ENCODE measurements around the gene MPP3.
A peak's percentile ranks its signal among the peaks of the same experiment; 100 is the strongest.

Gene MPP3

DNA sequence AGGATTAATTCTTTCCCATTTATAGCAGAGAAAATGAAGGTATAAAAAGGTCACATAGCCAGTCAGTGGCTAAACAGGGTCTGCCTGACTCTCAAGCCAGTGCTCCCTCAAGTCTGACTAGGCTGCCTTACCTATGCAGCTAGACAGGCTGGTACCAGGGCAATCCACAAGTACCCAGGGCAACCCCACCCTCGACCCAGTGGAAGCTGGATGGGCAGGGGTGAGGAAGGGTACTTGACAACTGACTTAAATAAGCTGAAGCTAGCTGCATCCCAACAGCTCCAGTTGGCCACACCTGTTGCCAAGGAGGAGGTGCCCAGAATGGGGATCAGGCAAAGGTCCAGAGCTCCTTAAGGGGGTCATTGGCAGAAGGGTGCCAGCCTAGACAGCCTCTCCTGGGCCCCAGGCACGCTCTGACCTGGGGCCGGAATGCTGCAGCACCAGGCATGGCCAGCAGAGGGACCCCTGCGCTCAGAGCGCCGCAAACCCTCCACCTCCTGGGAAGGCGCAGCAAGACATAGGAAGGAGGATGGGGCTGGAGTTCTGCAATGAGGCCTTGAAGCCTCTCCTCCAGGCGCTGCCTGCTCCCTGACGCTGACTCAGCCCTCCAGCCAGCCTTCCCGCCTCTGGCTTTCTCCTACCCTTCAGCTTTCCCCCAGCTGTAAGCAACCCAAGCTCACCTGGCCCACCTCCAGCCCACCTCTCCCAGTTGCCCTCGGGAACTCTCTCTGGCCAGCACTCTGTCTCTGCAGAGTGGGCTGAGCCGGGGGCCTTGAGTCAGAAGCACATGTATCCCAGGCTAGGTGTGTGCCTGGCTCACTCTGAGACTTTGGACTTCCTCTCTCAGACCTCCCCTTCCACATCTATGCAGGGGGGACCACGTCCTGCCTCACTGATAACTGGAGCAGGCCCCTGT is 45.6 kb upstream of the MPP3 start:
- in situ Hi-C loops (cut with MboI; ENCODE audit: low sequenced_read_pairs, unreplicated experiment) = no loop called here
- peak; percentile 90 for DNase-seq (ENCODE audit: low spot score)
- TF ChIP-seq, protein P1, sequence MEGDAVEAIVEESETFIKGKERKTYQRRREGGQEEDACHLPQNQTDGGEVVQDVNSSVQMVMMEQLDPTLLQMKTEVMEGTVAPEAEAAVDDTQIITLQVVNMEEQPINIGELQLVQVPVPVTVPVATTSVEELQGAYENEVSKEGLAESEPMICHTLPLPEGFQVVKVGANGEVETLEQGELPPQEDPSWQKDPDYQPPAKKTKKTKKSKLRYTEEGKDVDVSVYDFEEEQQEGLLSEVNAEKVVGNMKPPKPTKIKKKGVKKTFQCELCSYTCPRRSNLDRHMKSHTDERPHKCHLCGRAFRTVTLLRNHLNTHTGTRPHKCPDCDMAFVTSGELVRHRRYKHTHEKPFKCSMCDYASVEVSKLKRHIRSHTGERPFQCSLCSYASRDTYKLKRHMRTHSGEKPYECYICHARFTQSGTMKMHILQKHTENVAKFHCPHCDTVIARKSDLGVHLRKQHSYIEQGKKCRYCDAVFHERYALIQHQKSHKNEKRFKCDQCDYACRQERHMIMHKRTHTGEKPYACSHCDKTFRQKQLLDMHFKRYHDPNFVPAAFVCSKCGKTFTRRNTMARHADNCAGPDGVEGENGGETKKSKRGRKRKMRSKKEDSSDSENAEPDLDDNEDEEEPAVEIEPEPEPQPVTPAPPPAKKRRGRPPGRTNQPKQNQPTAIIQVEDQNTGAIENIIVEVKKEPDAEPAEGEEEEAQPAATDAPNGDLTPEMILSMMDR (IDR thresholded peaks at IDR 0.05; ENCODE audit: borderline replicate concordance, control extremely low read depth, extremely low read depth, insufficient read depth, missing control alignments) = peak; percentile 98

DNA sequence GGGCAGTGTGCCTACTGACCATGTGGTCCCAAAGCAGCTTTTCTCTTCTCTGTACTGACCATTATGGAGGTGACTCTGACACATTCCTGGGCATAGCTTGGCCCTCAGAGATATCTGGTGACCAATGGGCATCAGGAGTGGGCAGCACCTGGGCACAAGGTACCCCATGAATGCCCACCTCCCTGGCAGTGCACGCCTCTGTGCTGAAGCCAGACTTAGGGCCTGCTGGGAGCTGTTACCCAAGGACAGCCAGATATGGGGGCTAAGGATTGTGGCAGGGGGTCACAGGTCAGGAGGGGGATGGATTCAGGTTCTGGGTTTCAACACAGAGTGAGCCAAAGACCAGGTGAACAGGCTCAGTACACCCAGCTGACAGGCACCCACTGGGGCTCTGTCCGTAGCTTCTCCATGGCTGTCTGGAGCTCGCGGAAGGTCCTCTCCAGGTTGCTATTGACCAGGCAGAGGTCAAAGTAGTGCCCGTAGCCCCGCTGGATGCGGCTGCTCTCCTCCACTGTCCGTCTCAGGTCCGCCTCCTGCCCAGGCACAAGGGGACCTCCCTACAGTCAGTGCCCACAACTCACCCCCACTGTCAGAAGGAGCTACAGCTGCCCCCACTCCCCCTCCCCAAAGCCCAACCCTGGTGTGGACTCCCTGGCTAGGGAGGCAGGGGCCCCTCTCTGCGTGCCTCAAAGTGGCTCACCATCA is 44.7 kb upstream of the MPP3 start:
- in situ Hi-C loops (cut with MboI; ENCODE audit: low sequenced_read_pairs, unreplicated experiment) = no loop called here
- DNase-seq (ENCODE audit: low spot score) = no peak
- TF ChIP-seq, protein P1 (IDR thresholded peaks at IDR 0.05; ENCODE audit: borderline replicate concordance, control extremely low read depth, extremely low read depth, insufficient read depth, missing control alignments) = no peak

DNA sequence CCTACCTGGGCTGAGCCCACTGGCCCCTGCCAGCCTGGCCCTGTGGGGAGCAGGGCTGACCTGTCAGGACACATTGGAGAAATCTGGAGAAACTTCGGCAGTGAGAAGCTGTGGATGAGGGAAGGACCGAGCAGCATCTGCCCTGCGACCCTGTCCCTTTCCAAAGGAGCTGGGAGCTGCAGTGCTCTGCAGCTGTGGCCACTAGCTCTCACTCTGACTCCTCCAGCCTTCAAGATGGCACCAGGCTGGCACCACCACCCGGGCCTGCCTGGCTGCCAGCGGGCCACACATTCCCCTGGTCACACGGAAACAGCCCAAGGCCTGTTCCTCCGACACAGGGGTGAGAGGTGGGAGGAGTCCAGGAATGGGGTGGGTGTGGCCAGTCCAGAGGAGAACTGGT is 44.1 kb upstream of the MPP3 start:
- TF ChIP-seq, protein P1 (IDR thresholded peaks at IDR 0.05; ENCODE audit: borderline replicate concordance, control extremely low read depth, extremely low read depth, insufficient read depth, missing control alignments) = no peak
- no peak for DNase-seq (ENCODE audit: low spot score)
- in situ Hi-C loops (cut with MboI; ENCODE audit: low sequenced_read_pairs, unreplicated experiment) = no loop called here

DNA sequence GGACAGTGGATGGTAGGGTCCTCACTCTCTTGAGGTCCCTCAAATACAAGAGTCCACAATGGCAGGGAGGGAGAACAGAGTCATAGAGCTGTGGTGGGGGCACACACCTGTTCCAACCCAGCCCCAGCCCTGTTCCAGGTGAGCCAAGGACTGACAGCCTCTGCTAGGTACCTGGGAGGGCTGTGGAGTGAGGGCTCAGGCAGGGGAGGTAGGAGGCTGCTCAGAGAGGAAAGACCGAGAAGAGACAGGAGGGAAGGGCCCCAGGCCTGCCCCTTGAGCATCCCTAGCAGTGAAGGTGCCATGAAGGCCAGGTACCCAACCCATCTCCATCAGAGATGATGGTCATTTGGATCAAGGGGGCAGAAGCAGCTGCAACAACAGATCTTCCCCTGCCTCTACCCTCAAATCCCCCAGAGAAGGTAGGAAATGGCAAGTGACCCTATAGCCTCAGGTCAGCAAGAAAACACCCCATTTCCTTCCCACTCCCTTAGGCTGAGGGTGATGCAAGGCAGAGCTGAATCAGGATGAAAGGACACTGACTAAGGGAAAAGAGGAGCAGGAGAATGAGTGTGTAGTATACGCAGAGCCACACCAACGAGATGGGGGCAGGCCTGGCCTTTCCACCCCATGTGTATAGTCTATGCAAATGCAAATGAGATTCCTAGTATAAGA is 42.7 kb upstream of the MPP3 start:
- TF ChIP-seq, protein P1 (IDR thresholded peaks at IDR 0.05; ENCODE audit: borderline replicate concordance, control extremely low read depth, extremely low read depth, insufficient read depth, missing control alignments) = no peak
- DNase-seq (ENCODE audit: low spot score) = no peak
- in situ Hi-C loops (cut with MboI; ENCODE audit: low sequenced_read_pairs, unreplicated experiment) = no loop called here

DNA sequence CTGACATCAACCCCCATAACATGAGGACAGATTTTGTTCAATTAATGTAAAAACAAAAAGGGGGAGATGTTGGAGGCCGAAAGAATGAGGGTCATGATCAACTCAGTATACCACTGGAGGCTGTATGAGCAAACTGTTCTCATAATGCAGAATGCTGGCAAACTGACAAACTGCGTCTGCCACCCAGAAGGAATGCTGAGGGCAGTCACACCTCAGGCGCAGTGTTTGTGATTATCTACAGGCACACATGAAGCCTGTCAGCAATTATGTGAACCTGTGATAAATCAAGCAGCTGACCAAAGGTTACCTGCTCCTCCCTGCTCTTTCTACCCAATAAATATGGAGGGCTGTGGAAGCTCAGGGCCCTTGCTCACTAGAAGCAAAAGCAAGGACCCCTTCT is 41.3 kb upstream of the MPP3 start:
- no peak for DNase-seq (ENCODE audit: low spot score)
- in situ Hi-C loops (cut with MboI; ENCODE audit: low sequenced_read_pairs, unreplicated experiment) = no loop called here
- TF ChIP-seq, protein P1 (IDR thresholded peaks at IDR 0.05; ENCODE audit: borderline replicate concordance, control extremely low read depth, extremely low read depth, insufficient read depth, missing control alignments) = no peak

DNA sequence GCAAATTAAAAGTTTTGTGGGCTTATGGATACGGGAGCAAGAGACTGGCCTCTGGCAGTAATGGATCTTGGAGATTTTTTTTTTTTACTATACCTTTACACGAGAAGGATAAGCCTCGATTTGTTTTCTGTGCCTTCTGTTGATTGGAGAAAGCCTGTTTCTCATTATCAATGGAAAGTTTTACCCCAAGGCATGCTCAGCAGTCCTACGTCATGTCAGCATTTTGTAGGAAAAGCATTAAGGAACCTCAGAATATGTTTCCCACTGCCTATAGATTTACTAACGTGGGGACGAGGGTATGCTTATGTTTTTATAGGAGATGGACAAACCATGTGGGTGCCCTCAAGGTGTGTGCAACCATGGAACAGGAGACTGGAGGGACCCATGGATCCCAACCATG is 40.9 kb upstream of the MPP3 start:
- TF ChIP-seq, protein P1 (IDR thresholded peaks at IDR 0.05; ENCODE audit: borderline replicate concordance, control extremely low read depth, extremely low read depth, insufficient read depth, missing control alignments) = no peak

More for the DNA sequence above, 40.9 kb upstream of the MPP3 start:
- no peak for DNase-seq (ENCODE audit: low spot score)
- in situ Hi-C loops (cut with MboI; ENCODE audit: low sequenced_read_pairs, unreplicated experiment) = no loop called here

Data from GM13976 (cell line).